IMR-90 (cell line): Measurements from ENCODE around the gene TTYH3. TPM values are rescaled to one million over a fixed set of nuclear protein-coding genes. Genes with fewer than 3 reads are reported as not detected.
A peak's percentile ranks its signal among the peaks of the same experiment; 100 is the strongest.

Experiments
- ATAC-seq: fragments of 200-7000 bp; cut with Tn5 transposase; 2 replicates; pipeline ENCODE4 v1.9.1; 2020; ENCODE audit warnings: low read depth, mild to moderate bottlenecking, moderate library complexity
- BruUV-seq: library from RNA; stranded (reverse); fragments of 400-500 nt; replicated peaks from 2 replicates; lab custom pipeline; 2021; lab: Mats Ljungman, UMichigan
- CTCF ChIA-PET: fragments of 300-600 bp; formaldehyde crosslinking; extraction: SDS; loops from one replicate; lab custom pipeline; 2021; ENCODE audit warnings: antibody characterized with exemption; lab: Yijun Ruan, JAX
- POLR2A ChIA-PET: fragments of 300-600 bp; sonication (Branson Sonifier 250); formaldehyde crosslinking; loops from one replicate; lab custom pipeline; 2022; ENCODE audit warnings: antibody characterized with exemption; ENCODE audit not compliant: unreplicated experiment; lab: Charles Lee
- DNase-seq: peaks from one replicate; pipeline ENCODE4 v3.0.0; 2013
- H2AFZ ChIP-seq: replicated peaks from 2 replicates; pipeline ENCODE3; 2013; ENCODE audit warnings: low read length, mild to moderate bottlenecking; ENCODE audit not compliant: poor library complexity
- H2AK5ac ChIP-seq: 2 replicates; pipeline ENCODE4 v1.6.1; 2013; ENCODE audit warnings: low read depth, low read length, inconsistent platforms
- H2AK9ac ChIP-seq: replicated peaks from 2 replicates; pipeline ENCODE3; 2013; ENCODE audit warnings: mild to moderate bottlenecking, low read depth, low read length, moderate library complexity; ENCODE audit not compliant: poor library complexity
- H2BK120ac ChIP-seq: 2 replicates; pipeline ENCODE4 v1.6.1; 2013; ENCODE audit warnings: low read depth, low read length, inconsistent platforms
- H2BK15ac ChIP-seq: 3 replicates; pipeline ENCODE4 v1.6.1; 2013; ENCODE audit warnings: low read depth, low read length, inconsistent platforms
- H2BK20ac ChIP-seq: 2 replicates; pipeline ENCODE4 v1.6.1; 2013; ENCODE audit warnings: low read depth, mild to moderate bottlenecking, inconsistent platforms, low read length, moderate library complexity
- H2BK5ac ChIP-seq: 2 replicates; pipeline ENCODE4 v1.6.1; 2013; ENCODE audit warnings: mild to moderate bottlenecking, low read depth, low read length, inconsistent platforms; ENCODE audit not compliant: poor library complexity, severe bottlenecking
- H3K14ac ChIP-seq: replicated peaks from 2 replicates; pipeline ENCODE4 v1.6.1; 2013; ENCODE audit warnings: low read depth, low read length, inconsistent platforms
- H3K18ac ChIP-seq: 2 replicates; pipeline ENCODE4 v1.6.1; 2013; ENCODE audit warnings: low read depth, low read length, control low read depth
- H3K23ac ChIP-seq: 2 replicates; pipeline ENCODE4 v1.6.1; 2013; ENCODE audit warnings: low read depth, low read length, inconsistent platforms
- H3K27ac ChIP-seq: 2 replicates; pipeline ENCODE4 v1.5.1; 2013; ENCODE audit warnings: mild to moderate bottlenecking, control low read depth, low read length; ENCODE audit not compliant: insufficient read depth
- H3K27me3 ChIP-seq: 2 replicates; pipeline ENCODE4 v1.6.1; 2013; ENCODE audit warnings: low read length; ENCODE audit not compliant: control insufficient read depth, insufficient read depth
- H3K36me3 ChIP-seq: 2 replicates; pipeline ENCODE4 v1.6.1; 2013; ENCODE audit warnings: low read length, mixed read lengths; ENCODE audit not compliant: control insufficient read depth, insufficient read depth
- H3K4ac ChIP-seq: 2 replicates; pipeline ENCODE4 v1.6.1; 2013; ENCODE audit warnings: low read depth, low read length, inconsistent platforms
- H3K4me1 ChIP-seq: 2 replicates; pipeline ENCODE4 v1.6.1; 2013; ENCODE audit warnings: low read length, mixed read lengths; ENCODE audit not compliant: control insufficient read depth, insufficient read depth
- H3K4me2 ChIP-seq: 2 replicates; pipeline ENCODE4 v1.6.1; 2013; ENCODE audit warnings: low read depth, mild to moderate bottlenecking, control low read depth, low read length, moderate library complexity
- H3K4me3 ChIP-seq: 2 replicates; pipeline ENCODE4 v1.5.1; 2013; ENCODE audit warnings: low read depth, mild to moderate bottlenecking, control low read depth, low read length, moderate library complexity; ENCODE audit not compliant: insufficient read depth
- H3K56ac ChIP-seq: 2 replicates; pipeline ENCODE4 v1.6.1; 2013; ENCODE audit warnings: low read length, inconsistent platforms; ENCODE audit not compliant: insufficient read depth; ENCODE audit errors: extremely low read depth
- H3K79me1 ChIP-seq, 2 experiments: 2 replicates each; pipeline ENCODE4 v1.6.1; 2013; ENCODE audit warnings: low read length in 2 of 2, inconsistent platforms in 1 of 2, low read depth in 1 of 2
- H3K9ac ChIP-seq: 2 replicates; pipeline ENCODE4 v1.6.1; 2013; ENCODE audit warnings: low read depth, low read length, control low read depth
- H3K9me1 ChIP-seq: 2 replicates; pipeline ENCODE4 v1.6.1; 2013; ENCODE audit warnings: low read length, inconsistent platforms; ENCODE audit not compliant: insufficient read depth
- H3K9me3 ChIP-seq: 2 replicates; pipeline ENCODE4 v1.6.1; 2013; ENCODE audit warnings: low read length; ENCODE audit not compliant: control insufficient read depth, insufficient read depth
- H4K20me1 ChIP-seq: 2 replicates; pipeline ENCODE4 v1.6.1; 2013; ENCODE audit warnings: low read length, inconsistent platforms; ENCODE audit not compliant: insufficient read depth
- H4K5ac ChIP-seq: 2 replicates; pipeline ENCODE4 v1.6.1; 2013; ENCODE audit warnings: mild to moderate bottlenecking, low read depth, low read length, control low read depth
- H4K8ac ChIP-seq, 2 experiments: 2 replicates each; pipeline ENCODE4 v1.6.1; 2013; ENCODE audit warnings: low read depth in 2 of 2, low read length in 2 of 2, control low read depth in 1 of 2, inconsistent platforms in 1 of 2
- H4K91ac ChIP-seq: 2 replicates; pipeline ENCODE4 v1.6.1; 2013; ENCODE audit warnings: low read depth, low read length, inconsistent platforms; ENCODE audit not compliant: insufficient read depth
- BHLHE40 ChIP-seq: fragments of 150-350 bp; IDR thresholded peaks from 2 replicates; pipeline ENCODE4 v1.6.1; 2016; ENCODE audit warnings: mild to moderate bottlenecking, low read depth, low read length
- CHD1 ChIP-seq: IDR thresholded peaks from 2 replicates; pipeline ENCODE4 v1.6.1; 2012; ENCODE audit warnings: low read depth, low read length, improper control_type of control experiment
- CTCF ChIP-seq: conservative IDR thresholded peaks from 2 replicates; pipeline ENCODE4 v1.5.1; 2012; ENCODE audit warnings: mild to moderate bottlenecking, low read depth, low read length, improper control_type of control experiment
- ELK1 ChIP-seq: fragments of 150-350 bp; IDR thresholded peaks from 2 replicates; pipeline ENCODE4 v1.6.1; 2016; ENCODE audit warnings: low read depth, mild to moderate bottlenecking, low read length, moderate library complexity, borderline replicate concordance
- FOS ChIP-seq: fragments of 150-350 bp; IDR thresholded peaks from 2 replicates; pipeline ENCODE4 v1.6.1; 2016; ENCODE audit warnings: low read depth, low read length
- MAFK ChIP-seq: IDR thresholded peaks from 2 replicates; pipeline ENCODE4 v1.6.1; 2012; ENCODE audit warnings: low read depth, low read length, improper control_type of control experiment
- MAZ ChIP-seq: IDR thresholded peaks from 2 replicates; pipeline ENCODE4 v1.6.1; 2012; ENCODE audit warnings: low read depth, mild to moderate bottlenecking, low read length, improper control_type of control experiment, moderate library complexity, borderline replicate concordance
- MXI1 ChIP-seq: IDR thresholded peaks from 2 replicates; pipeline ENCODE4 v1.6.1; 2012; ENCODE audit warnings: low read depth, mild to moderate bottlenecking, low read length, moderate library complexity, borderline replicate concordance
- NFE2L2 ChIP-seq: fragments of 150-350 bp; IDR thresholded peaks from 2 replicates; pipeline ENCODE4 v1.6.1; 2016; ENCODE audit warnings: low read depth, mild to moderate bottlenecking, low read length
- POLR2A ChIP-seq: IDR thresholded peaks from 2 replicates; pipeline ENCODE4 v1.6.1; 2012; ENCODE audit warnings: mild to moderate bottlenecking, low read depth, low read length
- RAD21 ChIP-seq: IDR thresholded peaks from 2 replicates; pipeline ENCODE4 v1.6.1; 2012; ENCODE audit warnings: low read length, improper control_type of control experiment
- RCOR1 ChIP-seq: IDR thresholded peaks from 2 replicates; pipeline ENCODE4 v1.6.1; 2012; ENCODE audit warnings: mild to moderate bottlenecking, low read length, improper control_type of control experiment; ENCODE audit not compliant: insufficient replicate concordance
- RFX5 ChIP-seq: IDR thresholded peaks from 2 replicates; pipeline ENCODE4 v1.8.0; 2012; ENCODE audit warnings: low read depth, mild to moderate bottlenecking, low read length, moderate library complexity
- SMC3 ChIP-seq: fragments of 150-350 bp; IDR thresholded peaks from 2 replicates; pipeline ENCODE4 v1.6.1; 2016; ENCODE audit warnings: low read depth, mild to moderate bottlenecking, antibody characterized with exemption, low read length, moderate library complexity
- USF2 ChIP-seq: fragments of 150-350 bp; IDR thresholded peaks from 2 replicates; pipeline ENCODE4 v1.6.1; 2017; ENCODE audit warnings: mild to moderate bottlenecking, antibody characterized with exemption, low read length, low read depth
- WGBS, 2 experiments: methylation state at CpG; one replicate each; pipeline versions ENCODE4 v1.1.5 to v1.1.7; 2013; ENCODE audit warnings: missing lambda C conversion rate in 2 of 2; ENCODE audit not compliant: insufficient read length in 1 of 2; ENCODE audit errors: extremely low coverage in 2 of 2; 5-methylcytosine and 5-hydroxymethylcytosine counted together
- dilution Hi-C: fragments of 300-500 bp; cut with HindIII; formaldehyde crosslinking; loops from one replicate; pipeline ENCODE4 v1.14.3; 2018; ENCODE audit warnings: low sequenced_read_pairs; ENCODE audit not compliant: unreplicated experiment
- in situ Hi-C: fragments of 300-500 bp; cut with MboI; formaldehyde crosslinking; loops from 3 replicates; pipeline ENCODE4 v1.14.3; 2019; ENCODE audit warnings: low sequenced_read_pairs, inconsistent platforms, mixed read lengths
- intact Hi-C: fragments of 100-400 bp; cut with micrococcal nuclease; formaldehyde crosslinking; loops from 2 replicates; pipeline ENCODE4 v1.10.0; 2022
- polyA plus RNA-seq, 3 experiments: library from polyadenylated mRNA; depleted of rRNA; stranded (reverse); fragments of >200 nt; gene quantifications; 2 replicates each; pipeline ENCODE4 v1.2.3, GENCODE V29; 2012; ENCODE audit warnings: low replicate concordance in 1 of 3
- total RNA-seq: library from RNA; depleted of rRNA; stranded (reverse); fragments of >200 nt; gene quantifications from 2 replicates; pipeline ENCODE4 v1.2.3, GENCODE V29; 2012

Gene TTYH3
- total and polyA plus RNA-seq, 2 of the 4 experiments (the other 2 are of a cell fraction), result 5.6 to 82.6 TPM

GRCh38 chr7:2652736-2653060 is 20.9 kb downstream of the TTYH3 start:
- Histone ChIP-seq H2BK5ac (no peak overlapping the region), H3K4ac (no peak overlapping the region), H4K8ac (no peak overlapping the region), H3K4me3 (no peak overlapping the region), H4K20me1 (peaks cover 32% of the 10 kb centered on the region), H2AFZ (peak overlapping the region; percentile 33), H2AK5ac (no peak overlapping the region), H3K9me3 (no peaks in the 10 kb centered on the region), H3K23ac (no peak overlapping the region), H3K79me1 (peaks cover 14 to 51% of the 10 kb centered on the region in 2 experiments), H3K9ac (no peak overlapping the region), H2BK120ac (no peak overlapping the region), H3K36me3 (peaks cover 72% of the 10 kb centered on the region), H3K27me3 (no peaks in the 10 kb centered on the region), H3K27ac (no peak overlapping the region), H2AK9ac (no peak overlapping the region), H3K56ac (no peak overlapping the region), H3K18ac (no peak overlapping the region), H4K91ac (no peak overlapping the region), H2BK20ac (no peak overlapping the region), H3K14ac (no peak overlapping the region), H3K4me1 (no peaks in the 10 kb centered on the region), H3K9me1 (no peaks in the 10 kb centered on the region; the same call in 1 of the 2 replicates), H2BK15ac (no peak overlapping the region), H4K5ac (no peak overlapping the region), H3K4me2 (no peak overlapping the region)
- TF ChIP-seq RCOR1 (no peak), MAZ (no peak), POLR2A (no peak), MAFK (no peak), MXI1 (no peak), USF2 (no peak), SMC3 (no peak), BHLHE40 (no peak), RAD21 (no peak), ELK1 (no peak), RFX5 (no peak), CTCF (no peak), FOS (no peak), CHD1 (no peak), NFE2L2 (no peak)
- ATAC-seq (no peak), DNase-seq (no peak)
- CTCF ChIA-PET, result interaction anchor here (1.2 kb wide), 1 partner anchor 184 kb away, joined by 3 read pairs; no protein-coding TSS in a partner anchor
- intact Hi-C loops (no loop called here), dilution Hi-C loops (no loop called here), in situ Hi-C loops (no loop called here)
- BruUV-seq, result no TSS peak
- no CpG with 5 or more reads among the region's 12 CpGs for WGBS, 2 experiments
- POLR2A ChIA-PET, result no interaction called here
